ENCODE measurements around the gene PHOX2A. TPM values are rescaled to one million over a fixed set of nuclear protein-coding genes. Genes with fewer than 3 reads are reported as not detected.

The PHOX2A gene
- total RNA-seq, 3 donors from 2014 or later (not counting 1 experiment from before 2014, with no cell fraction given): not detected

GRCh38 chr11:72189455-72190250 is 54.3 kb downstream of the PHOX2A start:
- no peaks in the 10 kb centered on the region for H3K27me3 ChIP-seq (ENCODE audit: control insufficient read depth, insufficient read depth, low read length)
- 98% methylated on average over 3 of the region's 3 CpGs for WGBS (ENCODE audit: insufficient coverage)
- H3K27ac Mint-ChIP-seq: no peak overlapping the region

More at GRCh38 chr11:72189455-72190250, 54.3 kb downstream of the PHOX2A start:
- TF ChIP-seq CTCF (IDR thresholded peaks at IDR 0.05): no peak
- Mint-ChIP-seq H3K4me1 (no peaks in the 10 kb centered on the region), H3K36me3 (no peaks in the 10 kb centered on the region), H3K4me3 (no peak overlapping the region), H3K27me3 (ENCODE audit: low read depth in 2 of 2) (no peaks in the 10 kb centered on the region), H3K9me3 (no peaks in the 10 kb centered on the region)
- H3K36me3 ChIP-seq (ENCODE audit: control insufficient read depth, insufficient read depth, low read length): no peaks in the 10 kb centered on the region
- H3K9me3 ChIP-seq (ENCODE audit: control insufficient read depth, insufficient read depth, low read length): no peaks in the 10 kb centered on the region
- no peak overlapping the region for H3K27ac ChIP-seq (ENCODE audit: low read length)
- intact Hi-C loops (cut with micrococcal nuclease): no loop called here
- DNase-seq (no peak), ATAC-seq (no peak)
- H3K4me1 ChIP-seq (ENCODE audit: control insufficient read depth, insufficient read depth, low read length): no peaks in the 10 kb centered on the region
- H3K4me3 ChIP-seq (ENCODE audit: low read length): no peak overlapping the region

Other genes starting within 250 kb of the PHOX2A start
- gene IL18BP, start 245.3 kb downstream of the PHOX2A start, total RNA-seq: 10 to 100 TPM; 23.1 to 35.5 (median 27.2) TPM
- gene NUMA1, start 163.6 kb downstream of the PHOX2A start, total RNA-seq: 100 to 1,000 TPM; 261 to 290 (median 262) TPM
- 1 to 10 TPM; 2.0 to 3.1 (median 2.5) TPM for gene LRRC51, start 163.3 kb downstream of the PHOX2A start, total RNA-seq
- 10 to 100 TPM; 55.5 to 62.9 (median 56.2) TPM for gene LAMTOR1, start 140.9 kb downstream of the PHOX2A start, total RNA-seq
- gene TOMT, start 138.3 kb downstream of the PHOX2A start, total RNA-seq: not detected
- gene ANAPC15, start 131.5 kb downstream of the PHOX2A start, total RNA-seq: 10 to 100 TPM; 22.0 to 38.3 (median 29.7) TPM
- 1 to 10 TPM in 1 of 3 donors, not detected in 2; 1.1 TPM for gene FOLR3, start 108.5 kb downstream of the PHOX2A start, total RNA-seq
- not detected for gene FOLR1, start 52.0 kb downstream of the PHOX2A start, total RNA-seq
- not detected for gene FOLR2, start 27.4 kb downstream of the PHOX2A start, total RNA-seq
- gene INPPL1, start 19.4 kb downstream of the PHOX2A start, total RNA-seq: 100 to 1,000 TPM; 193 to 207 (median 195) TPM
- 10 to 100 TPM; 11.8 to 17.0 (median 14.1) TPM for gene CLPB, start 190.4 kb upstream of the PHOX2A start, total RNA-seq

Data from natural killer cell (primary cell).